GM18951 (cell line): ENCODE measurements around the gene CNPY1.

Experiments
- POLR2A ChIP-seq: IDR thresholded peaks from 4 replicates; pipeline ENCODE4 v1.6.1; 2011; ENCODE audit warnings: mild to moderate bottlenecking; ENCODE audit not compliant: insufficient read length, insufficient read depth; ENCODE audit errors: extremely low read depth
- in situ Hi-C: fragments of 300-500 bp; cut with MboI; formaldehyde crosslinking; loops from one replicate; pipeline ENCODE4 v1.12.0; 2022; ENCODE audit warnings: low sequenced_read_pairs, mixed read lengths, inconsistent platforms; ENCODE audit not compliant: unreplicated experiment

Gene CNPY1

GRCh38 chr7:155496267-155497005 lies 49.9 kb downstream of the CNPY1 start:
- in situ Hi-C loops: no loop called here
- no peak for TF ChIP-seq POLR2A

GRCh38 chr7:155495440-155496248 lies 50.7 kb downstream of the CNPY1 start:
- no peak for TF ChIP-seq POLR2A
- in situ Hi-C loops: no loop called here

- in situ Hi-C loops: no loop called here
- no peak for TF ChIP-seq POLR2A
These were observed 51.8 kb downstream of the CNPY1 start for GRCh38 chr7:155494551-155494950.

- in situ Hi-C loops: no loop called here
- no peak for TF ChIP-seq POLR2A
These were observed 52.4 kb downstream of the CNPY1 start for GRCh38 chr7:155493744-155494538.

- in situ Hi-C loops: no loop called here
These were observed 54.5 kb downstream of the CNPY1 start for GRCh38 chr7:155491812-155492211.

GRCh38 chr7:155490697-155491628 lies 55.4 kb downstream of the CNPY1 start:
- in situ Hi-C loops: no loop called here
- peak; percentile 22 for TF ChIP-seq POLR2A

More at GRCh38 chr7:155491812-155492211, 54.5 kb downstream of the CNPY1 start:
- TF ChIP-seq POLR2A: no peak

GRCh38 chr7:155489862-155490696 lies 56.3 kb downstream of the CNPY1 start:
- in situ Hi-C loops: no loop called here
- TF ChIP-seq POLR2A: peak; percentile 8

GRCh38 chr7:155489158-155489840 lies 57.1 kb downstream of the CNPY1 start:
- in situ Hi-C loops: no loop called here
- TF ChIP-seq POLR2A: no peak

GRCh38 chr7:155488483-155489127 lies 57.8 kb downstream of the CNPY1 start:
- in situ Hi-C loops: no loop called here
- no peak for TF ChIP-seq POLR2A

- in situ Hi-C loops: no loop called here
- no peak for TF ChIP-seq POLR2A
These were observed 58.6 kb downstream of the CNPY1 start for GRCh38 chr7:155487509-155488482.
